ENCODE data around the gene TOLLIP.

Gene TOLLIP

DNA sequence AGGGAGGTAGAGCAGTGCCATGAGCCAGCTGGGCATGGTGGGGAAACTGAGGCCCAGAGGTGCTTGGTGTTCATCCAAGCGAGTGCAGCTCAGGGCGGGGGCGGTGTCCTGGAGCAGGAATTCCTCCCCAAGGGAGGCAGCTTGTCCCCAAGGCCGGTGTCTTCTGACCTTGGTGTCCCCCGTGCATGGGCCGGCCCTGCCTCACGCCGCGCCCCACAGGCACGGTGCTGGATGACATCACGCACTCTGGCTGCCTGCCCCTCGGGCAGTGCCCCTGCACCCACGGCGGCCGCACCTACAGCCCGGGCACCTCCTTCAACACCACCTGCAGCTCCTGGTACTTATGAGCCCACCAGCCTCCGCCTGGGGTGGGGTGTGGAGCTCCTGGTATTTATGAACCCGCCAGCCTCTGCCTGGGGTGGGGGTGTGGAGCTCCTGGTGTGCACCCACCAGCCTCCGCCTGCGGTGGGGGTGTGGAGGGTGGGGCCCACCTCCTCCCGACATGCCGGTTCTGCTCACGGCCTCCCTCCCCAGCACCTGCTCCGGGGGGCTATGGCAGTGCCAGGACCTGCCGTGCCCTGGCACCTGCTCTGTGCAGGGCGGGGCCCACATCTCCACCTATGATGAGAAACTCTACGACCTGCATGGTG is 79.8 kb downstream of the TOLLIP start:
- DNase-seq, result no peak

DNA sequence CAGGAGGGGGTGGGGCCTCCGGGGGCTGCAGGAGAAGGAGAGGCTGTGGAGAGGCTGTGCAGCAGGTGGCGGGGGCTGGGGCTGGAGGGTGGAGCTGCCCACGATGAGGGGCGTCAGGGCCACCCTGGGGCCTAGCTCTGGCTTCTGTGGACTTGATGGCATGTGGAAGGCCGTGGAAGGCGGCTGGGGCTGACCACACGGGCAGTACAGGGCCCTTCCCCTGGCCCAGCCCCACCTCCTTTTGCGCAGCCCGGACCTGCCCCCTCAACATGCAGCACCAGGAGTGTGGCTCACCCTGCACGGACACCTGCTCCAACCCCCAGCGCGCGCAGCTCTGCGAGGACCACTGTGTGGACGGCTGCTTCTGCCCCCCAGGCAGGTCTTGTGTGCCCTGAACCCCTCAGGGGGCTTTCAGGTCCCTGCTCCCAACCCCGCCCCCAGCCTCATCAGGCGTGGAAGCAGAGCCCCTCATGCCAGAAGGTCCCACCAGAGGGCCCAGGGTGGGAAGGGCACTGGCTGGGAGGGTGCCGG is 80.4 kb downstream of the TOLLIP start:
- no peak for DNase-seq

DNA sequence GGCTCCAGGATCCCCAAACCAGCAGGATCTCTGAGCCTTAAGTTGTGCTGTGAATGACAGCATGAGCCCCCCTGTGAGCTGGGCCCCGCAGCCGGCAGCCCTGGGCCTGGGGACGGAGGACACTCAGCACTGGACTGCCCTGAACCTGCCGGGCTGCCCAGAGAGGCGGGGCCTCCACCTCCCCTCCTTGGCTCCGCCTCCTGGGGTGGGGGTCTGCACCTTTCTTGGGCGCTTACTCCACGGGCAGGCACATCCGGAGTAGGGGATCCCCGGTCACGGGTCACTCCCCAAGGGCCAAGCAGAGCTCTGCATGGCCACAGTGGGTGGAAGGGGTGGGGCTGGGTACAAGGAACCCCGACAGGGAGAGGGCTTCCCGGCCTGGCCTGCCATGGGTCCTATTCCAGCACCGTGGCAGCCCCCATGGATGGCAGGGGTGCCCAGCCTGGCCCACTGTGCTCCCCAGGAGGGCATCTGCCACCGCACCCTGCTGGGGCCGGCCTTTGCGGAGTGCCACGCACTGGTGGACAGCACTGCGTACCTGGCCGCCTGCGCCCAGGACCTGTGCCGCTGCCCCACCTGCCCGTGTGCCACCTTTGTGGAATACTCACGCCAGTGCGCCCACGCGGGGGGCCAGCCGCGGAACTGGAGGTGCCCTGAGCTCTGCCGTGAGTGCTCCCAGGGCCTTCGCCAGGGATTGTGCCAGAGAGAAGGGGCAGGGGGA is 81.2 kb downstream of the TOLLIP start:
- DNase-seq, result no peak

DNA sequence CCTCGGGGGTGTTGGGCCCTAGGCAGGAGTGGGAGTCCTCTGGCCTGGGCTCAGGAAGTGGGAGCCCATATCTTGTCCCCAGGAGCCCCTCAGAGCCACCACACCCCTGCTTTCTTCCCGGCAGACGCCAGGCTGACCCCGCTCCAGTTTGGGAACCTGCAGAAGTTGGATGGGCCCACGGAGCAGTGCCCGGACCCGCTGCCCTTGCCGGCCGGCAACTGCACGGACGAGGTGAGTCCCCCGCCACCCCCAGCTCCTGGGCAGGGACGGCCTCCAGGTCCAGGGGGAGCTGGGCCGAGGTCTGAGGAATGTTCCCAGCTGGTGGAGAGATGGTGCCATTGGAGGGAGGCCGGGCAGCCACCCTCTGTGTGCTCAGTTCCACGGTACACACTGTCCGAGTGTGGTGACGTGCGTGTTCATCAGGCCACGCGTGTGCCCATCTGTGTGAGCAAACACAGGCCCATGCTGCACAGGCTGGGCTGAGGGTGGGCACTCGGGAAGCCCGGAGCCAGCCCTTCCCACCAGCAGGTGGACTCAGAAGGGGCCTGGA is 81.8 kb downstream of the TOLLIP start:
- DNase-seq, result no peak

DNA sequence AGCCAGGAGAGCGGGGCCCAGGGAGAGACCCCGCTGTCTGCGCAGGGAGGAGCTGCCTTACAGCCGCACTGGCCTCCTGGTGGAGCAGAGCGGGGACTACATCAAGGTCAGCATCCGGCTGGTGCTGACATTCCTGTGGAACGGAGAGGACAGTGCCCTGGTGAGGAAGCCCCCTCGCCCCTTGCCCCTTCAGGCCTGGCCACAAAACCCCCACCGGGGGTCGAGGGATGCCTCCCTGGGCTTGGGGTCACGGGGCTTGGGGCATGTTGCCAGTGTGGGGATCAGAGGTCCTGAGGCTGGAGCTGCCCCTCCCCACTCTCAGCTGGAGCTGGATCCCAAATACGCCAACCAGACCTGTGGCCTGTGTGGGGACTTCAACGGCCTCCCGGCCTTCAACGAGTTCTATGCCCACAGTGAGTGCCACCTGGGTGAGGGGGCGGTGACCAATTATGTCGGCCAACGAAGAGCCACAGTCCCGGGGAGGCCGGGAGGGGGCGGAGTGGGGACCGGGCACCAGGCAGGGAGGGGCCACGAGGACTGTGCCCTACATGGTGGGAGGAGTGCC is 82.4 kb downstream of the TOLLIP start:
- no peak for DNase-seq

DNA sequence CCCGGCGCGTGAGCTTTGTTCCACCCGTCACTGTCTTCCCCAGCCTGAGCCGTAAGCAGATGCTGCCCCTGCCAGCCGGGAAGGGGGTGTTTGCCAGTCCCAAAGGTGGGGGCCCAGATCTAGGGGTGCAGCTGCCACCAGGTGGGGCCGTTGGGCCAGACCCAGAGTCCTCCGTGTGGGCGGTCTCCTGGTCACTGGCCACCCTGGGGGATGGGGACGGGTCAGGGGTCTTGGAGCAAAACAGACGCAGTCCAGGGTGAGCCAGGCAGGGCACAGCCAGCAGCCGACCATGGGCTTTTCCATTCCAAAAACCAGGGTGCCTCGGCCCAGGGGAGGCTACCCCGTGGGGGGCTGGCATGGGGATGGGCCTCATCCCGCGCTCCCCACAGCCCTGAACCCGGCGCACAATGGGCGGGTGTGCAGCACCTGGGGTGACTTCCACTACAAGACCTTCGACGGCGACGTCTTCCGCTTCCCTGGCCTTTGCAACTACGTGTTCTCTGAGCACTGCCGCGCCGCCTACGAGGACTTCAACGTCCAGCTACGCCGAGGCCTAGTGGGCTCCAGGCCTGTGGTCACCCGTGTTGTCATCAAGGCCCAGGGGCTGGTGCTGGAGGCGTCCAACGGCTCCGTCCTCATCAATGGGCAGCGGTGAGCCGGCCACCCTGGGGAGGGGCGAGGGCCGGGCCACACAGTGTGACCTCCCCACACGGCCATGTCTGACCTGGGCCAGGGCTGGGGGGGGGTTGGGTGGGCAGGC is 83.0 kb downstream of the TOLLIP start:
- no peak for DNase-seq

DNA sequence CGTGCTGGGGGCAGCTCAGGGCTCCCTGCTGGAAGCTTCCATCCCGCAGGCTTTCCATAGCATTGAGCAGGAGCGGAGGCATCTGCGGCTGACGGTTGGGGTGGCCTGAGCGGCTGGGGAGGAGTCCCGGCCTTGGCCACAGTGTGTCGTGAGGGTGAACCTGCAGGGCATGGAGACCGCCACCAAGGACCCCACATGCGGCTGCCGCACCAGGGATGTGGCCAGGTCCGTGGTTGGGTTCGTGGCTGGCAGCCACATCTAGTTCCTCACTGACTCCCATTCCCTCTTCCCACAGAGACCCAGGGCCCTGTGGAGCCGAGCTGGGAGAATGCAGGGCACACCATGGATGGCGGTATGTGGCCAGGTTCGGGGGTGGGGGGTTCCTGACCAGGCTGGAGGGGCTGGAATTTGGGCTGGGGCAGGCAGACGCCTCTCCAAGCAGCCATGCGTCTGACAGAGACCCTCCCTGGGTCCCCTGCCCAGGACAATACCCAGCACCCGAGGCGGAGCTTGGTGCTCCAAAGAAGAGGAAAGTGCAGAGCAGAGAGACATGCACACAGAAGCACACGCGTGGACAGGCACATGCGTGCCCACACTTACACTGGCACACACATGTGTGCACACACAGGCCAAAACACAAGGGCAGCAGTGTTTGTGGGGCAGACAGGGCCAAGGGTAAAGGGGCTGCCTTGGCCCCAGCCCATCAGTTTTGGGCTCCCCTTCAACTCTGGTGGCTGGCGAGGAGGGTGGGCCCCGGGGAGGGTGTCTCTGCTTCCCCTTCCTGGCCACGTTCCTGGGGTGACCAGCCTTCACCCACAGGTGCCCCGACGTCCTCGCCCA is 83.8 kb downstream of the TOLLIP start:
- no peak for DNase-seq

DNA sequence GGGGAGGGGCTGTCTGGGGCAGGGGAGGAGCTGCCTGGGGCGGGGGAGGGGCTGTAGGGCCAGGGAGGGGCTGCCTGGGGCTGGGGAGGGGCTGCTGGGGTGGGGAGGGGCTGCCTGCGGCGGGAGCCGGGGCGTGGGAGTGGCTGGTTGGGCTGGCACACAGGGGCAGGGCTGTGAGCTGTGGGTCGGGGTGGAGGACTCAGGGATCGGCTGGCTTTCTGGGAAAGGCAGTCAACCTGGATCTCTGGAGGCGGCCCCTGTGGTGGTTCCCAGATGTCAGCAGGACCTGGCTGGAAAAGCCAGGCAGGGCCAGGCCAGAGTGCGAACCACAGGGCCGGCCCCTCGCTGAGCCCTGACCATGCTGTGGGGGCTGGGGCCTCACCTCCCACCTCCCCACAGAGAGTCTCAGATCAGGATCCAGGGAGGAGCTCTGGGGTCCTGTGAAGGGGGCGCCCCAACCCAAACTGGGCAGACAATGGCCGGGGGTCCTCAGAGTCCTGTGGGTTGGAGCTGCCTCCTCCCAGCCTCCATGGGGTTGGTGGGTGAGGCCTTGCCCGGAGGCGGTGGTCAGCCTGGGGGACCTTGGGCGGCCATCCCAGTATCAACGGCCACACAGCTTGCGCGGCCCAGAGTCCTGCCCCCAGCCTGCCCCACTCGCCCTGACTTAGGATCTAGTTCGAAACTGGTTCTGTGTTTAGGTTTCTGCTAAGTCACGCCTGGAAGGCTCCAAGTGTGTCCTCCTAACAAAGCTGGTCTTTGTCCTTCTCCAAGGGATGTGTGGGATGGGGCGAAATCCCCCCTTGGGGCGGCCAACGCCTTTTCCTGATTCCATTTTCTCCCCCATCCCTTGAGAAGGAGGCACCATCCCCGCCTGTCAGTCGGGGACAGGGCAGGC is 84.7 kb downstream of the TOLLIP start:
- DNase-seq, result no peak

Measured in activated CD4-positive, alpha-beta T cell treated with anti-CD3 and anti-CD28 coated beads for 4 hours (primary cell).